Lower leg skin (tissue), 3 donors: ENCODE measurements around the gene TUBB6.

Experiments
- POLR2A ChIP-seq, 2 donors: fragments of 450-650 bp; IDR thresholded peaks; one replicate each; pipeline ENCODE4 v1.6.1; 2016 to 2017; ENCODE audit warnings: antibody characterized with exemption in 2 of 2, mild to moderate bottlenecking in 1 of 2, moderate library complexity in 1 of 2
- TF ChIP-seq, protein P1 (sequence below), 3 donors: fragments of 450-650 bp; IDR thresholded peaks; one replicate each; pipeline ENCODE4 v1.5.1; 2016; ENCODE audit warnings: antibody characterized with exemption in 3 of 3, mild to moderate bottlenecking in 3 of 3, moderate library complexity in 2 of 3

DNA sequence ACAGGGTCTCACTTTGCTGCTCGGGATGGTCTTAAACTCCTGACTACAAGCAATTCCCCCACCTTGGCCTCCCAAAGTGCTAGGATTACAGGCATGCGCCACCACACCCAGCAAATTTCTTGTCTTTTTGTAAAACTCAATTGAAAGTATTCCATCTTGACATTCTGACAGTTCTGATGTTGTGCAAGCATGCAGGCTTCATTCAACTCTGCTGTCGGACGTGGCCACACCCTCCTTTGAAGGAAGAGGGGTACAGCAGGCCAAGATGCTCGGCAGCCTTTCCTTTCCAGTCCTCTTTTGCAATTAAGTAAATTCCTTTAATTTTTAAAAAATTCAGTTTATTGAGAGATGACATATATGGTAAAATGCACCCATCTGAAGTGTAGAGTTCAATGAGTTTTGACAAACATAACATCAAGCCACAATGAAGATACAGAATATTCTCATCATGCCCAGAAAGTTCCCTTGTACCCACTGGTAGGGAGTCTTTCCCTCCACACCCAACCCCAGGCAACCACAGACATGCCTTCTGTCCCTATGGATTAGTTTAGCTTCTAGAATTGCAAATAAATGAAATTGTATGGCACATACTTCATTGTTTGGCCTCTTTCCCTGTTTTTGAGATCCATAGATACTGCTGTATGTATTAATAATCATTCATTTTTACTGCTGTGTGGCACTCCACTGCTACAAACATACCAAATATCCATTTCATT, 33.1 kb downstream of the TUBB6 start:
- TF ChIP-seq, protein P1, sequence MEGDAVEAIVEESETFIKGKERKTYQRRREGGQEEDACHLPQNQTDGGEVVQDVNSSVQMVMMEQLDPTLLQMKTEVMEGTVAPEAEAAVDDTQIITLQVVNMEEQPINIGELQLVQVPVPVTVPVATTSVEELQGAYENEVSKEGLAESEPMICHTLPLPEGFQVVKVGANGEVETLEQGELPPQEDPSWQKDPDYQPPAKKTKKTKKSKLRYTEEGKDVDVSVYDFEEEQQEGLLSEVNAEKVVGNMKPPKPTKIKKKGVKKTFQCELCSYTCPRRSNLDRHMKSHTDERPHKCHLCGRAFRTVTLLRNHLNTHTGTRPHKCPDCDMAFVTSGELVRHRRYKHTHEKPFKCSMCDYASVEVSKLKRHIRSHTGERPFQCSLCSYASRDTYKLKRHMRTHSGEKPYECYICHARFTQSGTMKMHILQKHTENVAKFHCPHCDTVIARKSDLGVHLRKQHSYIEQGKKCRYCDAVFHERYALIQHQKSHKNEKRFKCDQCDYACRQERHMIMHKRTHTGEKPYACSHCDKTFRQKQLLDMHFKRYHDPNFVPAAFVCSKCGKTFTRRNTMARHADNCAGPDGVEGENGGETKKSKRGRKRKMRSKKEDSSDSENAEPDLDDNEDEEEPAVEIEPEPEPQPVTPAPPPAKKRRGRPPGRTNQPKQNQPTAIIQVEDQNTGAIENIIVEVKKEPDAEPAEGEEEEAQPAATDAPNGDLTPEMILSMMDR (IDR thresholded peaks at IDR 0.05) = no peak
- TF ChIP-seq POLR2A (IDR thresholded peaks at IDR 0.05) = no peak
